VCaP (cell line): ENCODE results near the gene TTC33.
A peak's percentile ranks its signal among the peaks of the same experiment; 100 is the strongest.

ENCODE experiments used
- H3K27ac ChIP-seq: fragments of 450-650 bp; 2 replicates; pipeline ENCODE4 v1.5.1; 2017
- TF ChIP-seq, protein P1 (sequence below): fragments of 450-650 bp; conservative IDR thresholded peaks from 2 replicates; pipeline ENCODE4 v1.5.1; 2017; ENCODE audit warnings: mild to moderate bottlenecking, moderate library complexity

The TTC33 gene

DNA sequence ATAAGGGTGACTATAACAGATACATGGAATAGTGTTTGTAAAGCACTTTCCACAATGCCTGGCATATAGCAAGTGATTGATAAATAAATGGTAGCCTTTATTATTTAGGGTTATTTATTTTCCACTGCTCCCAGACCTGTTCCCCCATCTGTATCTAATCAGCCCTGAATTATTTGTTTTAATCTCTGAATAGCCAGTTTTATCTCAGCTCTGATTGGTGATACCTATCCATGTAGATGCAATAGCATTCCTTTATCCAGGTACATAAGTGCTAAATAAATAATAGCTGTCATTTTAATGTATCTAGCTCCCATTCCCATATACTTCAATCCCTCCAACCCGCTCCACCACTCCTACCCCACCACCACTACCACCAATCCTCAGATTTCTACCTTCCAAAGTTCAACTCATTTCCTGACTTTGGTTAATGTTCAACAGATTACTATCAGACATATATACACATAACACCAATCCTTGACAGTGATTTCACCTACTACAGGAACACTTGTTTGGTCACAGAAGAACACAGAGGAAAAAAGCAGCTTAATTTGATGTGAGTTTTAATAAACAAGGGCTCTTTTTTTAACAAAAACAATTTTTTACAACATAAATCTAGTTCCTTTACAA lies 28.4 kb upstream of the TTC33 start:
- TF ChIP-seq, protein P1, sequence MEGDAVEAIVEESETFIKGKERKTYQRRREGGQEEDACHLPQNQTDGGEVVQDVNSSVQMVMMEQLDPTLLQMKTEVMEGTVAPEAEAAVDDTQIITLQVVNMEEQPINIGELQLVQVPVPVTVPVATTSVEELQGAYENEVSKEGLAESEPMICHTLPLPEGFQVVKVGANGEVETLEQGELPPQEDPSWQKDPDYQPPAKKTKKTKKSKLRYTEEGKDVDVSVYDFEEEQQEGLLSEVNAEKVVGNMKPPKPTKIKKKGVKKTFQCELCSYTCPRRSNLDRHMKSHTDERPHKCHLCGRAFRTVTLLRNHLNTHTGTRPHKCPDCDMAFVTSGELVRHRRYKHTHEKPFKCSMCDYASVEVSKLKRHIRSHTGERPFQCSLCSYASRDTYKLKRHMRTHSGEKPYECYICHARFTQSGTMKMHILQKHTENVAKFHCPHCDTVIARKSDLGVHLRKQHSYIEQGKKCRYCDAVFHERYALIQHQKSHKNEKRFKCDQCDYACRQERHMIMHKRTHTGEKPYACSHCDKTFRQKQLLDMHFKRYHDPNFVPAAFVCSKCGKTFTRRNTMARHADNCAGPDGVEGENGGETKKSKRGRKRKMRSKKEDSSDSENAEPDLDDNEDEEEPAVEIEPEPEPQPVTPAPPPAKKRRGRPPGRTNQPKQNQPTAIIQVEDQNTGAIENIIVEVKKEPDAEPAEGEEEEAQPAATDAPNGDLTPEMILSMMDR, result no peak

DNA sequence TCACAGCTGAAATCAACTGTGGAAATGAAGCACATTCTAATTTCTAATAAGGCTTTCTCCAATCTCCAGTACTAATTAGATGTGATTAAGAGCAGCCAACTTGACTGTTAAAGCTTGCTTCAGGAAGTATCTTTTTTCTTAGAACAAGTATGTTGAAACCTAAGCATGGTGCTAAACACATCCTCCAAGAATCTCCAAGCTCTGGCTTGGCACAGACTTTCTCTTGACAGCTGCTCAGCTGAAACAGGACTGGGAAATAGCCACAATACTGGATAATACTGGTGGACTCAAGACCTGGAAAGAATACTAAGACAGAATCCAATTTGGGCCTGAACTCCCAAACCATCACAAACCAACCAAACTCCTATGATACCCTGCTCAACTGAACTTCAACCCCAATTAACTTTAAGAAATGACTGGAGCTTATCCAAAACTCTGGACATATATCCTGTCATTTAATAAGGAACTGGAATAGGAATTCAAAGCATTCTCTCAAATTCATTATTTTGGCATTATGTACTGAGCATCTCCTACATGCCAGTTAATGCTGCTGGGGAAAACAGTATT lies 26.2 kb upstream of the TTC33 start:
- TF ChIP-seq, protein P1, result no peak
- H3K27ac ChIP-seq, result peak overlapping the region; percentile 5; the same call in 1 of the 2 replicates

More for the DNA sequence above, 28.4 kb upstream of the TTC33 start:
- H3K27ac ChIP-seq, result peak overlapping the region; percentile 75

DNA sequence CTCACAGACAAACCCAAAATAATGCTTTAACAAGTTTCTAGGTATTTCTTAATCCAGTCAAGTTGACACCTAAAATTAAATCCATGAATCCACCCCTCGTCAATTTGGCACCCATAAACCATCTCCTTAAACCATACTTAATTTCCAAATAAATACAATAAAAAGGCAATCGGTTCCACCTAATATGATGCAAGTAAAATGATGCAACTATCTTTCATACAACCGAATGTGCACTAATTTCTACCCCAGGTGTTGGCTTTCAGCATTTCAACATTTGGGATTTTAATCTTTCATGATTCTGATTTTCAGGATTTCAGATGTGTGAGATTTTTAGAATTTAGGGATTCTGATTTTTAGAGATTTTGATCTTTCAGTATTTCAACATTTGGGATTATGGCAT lies 25.1 kb upstream of the TTC33 start:
- no peak overlapping the region for H3K27ac ChIP-seq

DNA sequence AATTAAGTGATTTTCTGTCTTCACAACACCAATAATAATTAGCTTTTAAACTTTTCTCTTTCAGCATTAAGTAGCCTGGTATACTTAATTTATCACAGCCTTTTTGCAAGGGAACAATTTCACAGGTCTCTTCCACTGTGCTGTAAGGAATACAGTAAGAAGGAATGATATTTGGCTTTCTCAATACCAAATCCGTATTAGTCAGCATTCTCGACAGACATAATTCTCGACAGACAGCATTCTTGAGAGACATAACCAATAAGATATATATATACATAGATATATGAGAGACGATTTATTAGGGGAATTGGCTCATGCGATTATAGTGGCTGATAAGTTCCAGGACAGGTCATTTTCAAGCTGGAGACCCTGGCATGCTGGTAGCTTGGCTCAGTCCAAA lies 24.4 kb upstream of the TTC33 start:
- no peak overlapping the region for H3K27ac ChIP-seq
- TF ChIP-seq, protein P1, result no peak

More for the DNA sequence above, 25.1 kb upstream of the TTC33 start:
- TF ChIP-seq, protein P1, result no peak

DNA sequence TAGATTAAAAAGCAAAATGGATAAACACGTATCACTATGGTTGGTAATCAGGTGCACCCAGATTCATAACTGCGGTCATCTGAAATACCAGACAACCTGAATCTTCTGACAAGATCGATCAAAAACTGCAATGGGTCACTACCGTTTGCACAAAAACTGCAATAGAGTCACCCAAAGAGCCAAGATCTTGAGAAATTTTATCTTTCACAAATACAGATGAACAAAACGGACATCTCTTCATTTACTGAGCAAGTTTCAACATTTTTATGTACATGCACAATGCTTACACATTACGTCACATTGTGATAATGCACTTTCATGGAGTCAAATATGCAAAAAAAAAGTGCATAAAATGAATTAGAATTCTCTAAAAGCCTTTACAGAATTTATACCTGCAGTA lies 23.8 kb upstream of the TTC33 start:
- TF ChIP-seq, protein P1, result no peak

DNA sequence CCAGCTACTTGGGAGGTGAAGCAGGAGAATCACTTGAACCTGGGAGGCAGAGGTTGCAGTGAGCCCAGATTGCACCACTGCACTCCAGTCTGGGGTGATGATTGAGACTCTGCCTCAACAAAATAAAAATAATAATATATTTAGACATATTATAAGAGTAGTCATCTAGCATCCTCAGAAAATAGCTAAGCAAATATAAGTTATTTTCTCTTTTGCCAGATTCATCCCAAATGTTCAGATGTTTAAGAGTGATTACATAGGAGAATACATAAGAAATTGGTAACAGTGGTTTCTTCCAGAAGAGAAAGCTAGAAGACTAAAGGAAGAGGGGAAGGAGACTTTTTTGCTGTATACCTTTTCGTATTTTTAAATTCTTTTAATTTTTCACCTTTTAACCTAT lies 22.4 kb upstream of the TTC33 start:
- peak overlapping the region; percentile 79 for H3K27ac ChIP-seq
- TF ChIP-seq, protein P1, result no peak

More for the DNA sequence above, 23.8 kb upstream of the TTC33 start:
- H3K27ac ChIP-seq, result no peak overlapping the region

DNA sequence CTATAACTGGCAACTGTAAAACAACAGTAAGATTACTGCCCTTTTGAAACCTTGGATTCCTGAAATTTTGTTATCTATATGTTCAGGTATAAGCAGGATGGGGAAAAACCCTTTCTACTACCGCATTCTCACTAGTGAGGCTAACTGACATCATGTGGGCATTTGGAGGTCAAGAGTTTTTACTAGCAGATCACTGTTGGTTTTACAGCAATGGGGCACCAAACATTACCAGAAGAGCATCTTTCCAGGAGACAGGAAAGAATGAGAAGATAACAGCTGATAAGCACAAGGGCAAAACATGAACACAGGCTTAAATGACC lies 20.9 kb upstream of the TTC33 start:
- peak overlapping the region; percentile 79 for H3K27ac ChIP-seq
- TF ChIP-seq, protein P1, result no peak
